ENCODE measurements around the gene TIFAB. TPM values are rescaled to one million over a fixed set of nuclear protein-coding genes. Genes with fewer than 3 reads are reported as not detected.

TIFAB gene
- total and polyA plus RNA-seq, 8 donors: 0.08 TPM; not detected in 7

GRCh38 chr5:135472141-135472540 is 20.0 kb upstream of the TIFAB start:
- Histone ChIP-seq H3K4me3 (no peak overlapping the region), H3K27me3 (peaks cover 0 to 65% (median 16%) of the 10 kb centered on the region in 3 donors), H3K36me3 (no peaks in the 10 kb centered on the region), H3K27ac (no peak overlapping the region), H3K9me3 (no peaks in the 10 kb centered on the region), H3K4me1 (no peaks in the 10 kb centered on the region)
- intact Hi-C loops (cut with DNase I; ENCODE audit: low total_unique reads): no loop called here
- DNase-seq: no peak
- TF ChIP-seq CTCF (IDR thresholded peaks at IDR 0.05): no peak
- no peak for TF ChIP-seq POLR2AphosphoS5 (IDR thresholded peaks at IDR 0.05)
- no peak for TF ChIP-seq EP300 (IDR thresholded peaks at IDR 0.05)
- no peak for TF ChIP-seq POLR2A (IDR thresholded peaks at IDR 0.05)
- WGBS, 5 donors: 77 to 83% (median 81%) methylated on average over 5 of the region's 5 CpGs

GRCh38 chr5:135471726-135472125 is 19.6 kb upstream of the TIFAB start:
- DNase-seq: no peak
- Histone ChIP-seq H3K9me3 (no peaks in the 10 kb centered on the region), H3K4me1 (peaks cover 0 to 2% (median under 1%) of the 10 kb centered on the region in 4 donors), H3K27ac (no peak overlapping the region), H3K27me3 (peaks cover 0 to 65% (median 18%) of the 10 kb centered on the region in 3 donors), H3K36me3 (no peaks in the 10 kb centered on the region), H3K4me3 (no peak overlapping the region)
- WGBS, 5 donors: 70 to 85% (median 76%) methylated on average over 4 of the region's 4 CpGs
- intact Hi-C loops (cut with DNase I; ENCODE audit: low total_unique reads): no loop called here
- TF ChIP-seq CTCF (IDR thresholded peaks at IDR 0.05) (no peak), POLR2A (IDR thresholded peaks at IDR 0.05) (no peak), EP300 (IDR thresholded peaks at IDR 0.05) (no peak), POLR2AphosphoS5 (IDR thresholded peaks at IDR 0.05) (no peak)

- no peak for DNase-seq
- Histone ChIP-seq H3K27ac (no peak overlapping the region), H3K4me1 (peaks cover 6 to 11% (median 10%) of the 10 kb centered on the region in 4 donors), H3K36me3 (no peaks in the 10 kb centered on the region), H3K27me3 (peaks cover 0 to 73% (median 33%) of the 10 kb centered on the region in 3 donors), H3K9me3 (no peaks in the 10 kb centered on the region), H3K4me3 (no peak overlapping the region)
- no peak for TF ChIP-seq POLR2AphosphoS5 (IDR thresholded peaks at IDR 0.05)
- intact Hi-C loops (cut with DNase I; ENCODE audit: low total_unique reads): no loop called here
- WGBS, 5 donors: 80 to 87% (median 85%) methylated on average over 5 of the region's 5 CpGs
These were observed 17.8 kb upstream of the TIFAB start for GRCh38 chr5:135469911-135470310.

- WGBS, 5 donors: 74 to 97% (median 87%) methylated on average over 2 of the region's 2 CpGs
- no peak for DNase-seq
These were observed 16.4 kb upstream of the TIFAB start for GRCh38 chr5:135468541-135468940.

More at GRCh38 chr5:135468541-135468940, 16.4 kb upstream of the TIFAB start:
- intact Hi-C loops (cut with DNase I; ENCODE audit: low total_unique reads): no loop called here
- no peak overlapping the region for H3K4me3 ChIP-seq
- H3K4me1 ChIP-seq: peaks cover 6 to 11% (median 10%) of the 10 kb centered on the region in 4 donors
- H3K9me3 ChIP-seq: no peaks in the 10 kb centered on the region
- peaks cover 0 to 75% (median 31%) of the 10 kb centered on the region in 3 donors for H3K27me3 ChIP-seq
- TF ChIP-seq POLR2A (IDR thresholded peaks at IDR 0.05) (no peak), EP300 (IDR thresholded peaks at IDR 0.05) (no peak), CTCF (IDR thresholded peaks at IDR 0.05) (no peak)
- no peak overlapping the region for H3K27ac ChIP-seq
- no peaks in the 10 kb centered on the region for H3K36me3 ChIP-seq

All from stomach (tissue), 9 donors.